Stomach (tissue), 9 donors: ENCODE measurements around the gene MFNG. TPM values are rescaled to one million over a fixed set of nuclear protein-coding genes. Genes with fewer than 3 reads are reported as not detected.

ENCODE experiments used
- DNase-seq, 2 donors: peaks; one replicate each; pipeline versions ENCODE4 v3.0.0 to v3.0.0-alpha.2; 2013 to 2019
- H3K27ac ChIP-seq, 5 donors: fragments of 200-600 bp in 4 of 5; sonication (generic) in 4 of 5; one replicate each; pipeline ENCODE4 v1.5.1; 2013 to 2019; ENCODE audit warnings: mild to moderate bottlenecking in 1 of 5, moderate library complexity in 1 of 5
- H3K27me3 ChIP-seq, 3 donors: fragments of 200-600 bp; sonication (generic); one replicate each; pipeline ENCODE4 v1.5.1; 2017 to 2019; ENCODE audit warnings: mixed run types in 1 of 3
- H3K36me3 ChIP-seq, 4 donors: fragments of 200-600 bp; sonication (generic); 1 replicate in 3 of 4; 2 replicates in 1 of 4; pipeline ENCODE4 v1.5.1; 2016 to 2019
- H3K4me1 ChIP-seq, 4 donors: fragments of 200-600 bp; sonication (generic); one replicate each; pipeline ENCODE4 v1.5.1; 2016 to 2019
- H3K4me3 ChIP-seq, 4 donors: fragments of 200-600 bp; sonication (generic) in 3 of 4; one replicate each; pipeline ENCODE4 v1.5.1; 2016 to 2019; ENCODE audit warnings: mild to moderate bottlenecking in 1 of 4
- H3K9me3 ChIP-seq, 4 donors: fragments of 200-600 bp; sonication (generic); one replicate each; pipeline ENCODE4 v1.5.1; 2016 to 2019
- CTCF ChIP-seq, 7 experiments: fragments of 450-650 bp in 4 of 7; fragments of 200-600 bp in 3 of 7; sonication (generic) in 3 of 7; IDR thresholded peaks; one replicate each; pipeline ENCODE4 v1.5.1; 2016 to 2019; ENCODE audit warnings: antibody characterized with exemption in 7 of 7, control low read depth in 2 of 7, mild to moderate bottlenecking in 1 of 7
- EP300 ChIP-seq: sonication (generic); formaldehyde crosslinking; IDR thresholded peaks from one replicate; pipeline ENCODE4 v1.6.1; 2017; ENCODE audit warnings: antibody characterized with exemption
- POLR2A ChIP-seq, 4 donors: fragments of 450-650 bp; IDR thresholded peaks; one replicate each; pipeline ENCODE4 v1.6.1; 2016; ENCODE audit warnings: antibody characterized with exemption in 4 of 4, control low read depth in 2 of 4, mild to moderate bottlenecking in 1 of 4, moderate library complexity in 1 of 4
- POLR2AphosphoS5 ChIP-seq, 3 donors: sonication (generic); formaldehyde crosslinking; IDR thresholded peaks; one replicate each; pipeline ENCODE4 v1.6.1; 2016; ENCODE audit warnings: antibody characterized with exemption in 3 of 3
- WGBS, 5 donors: extraction: QIAGEN DNeasy Blood & Tissue Kit in 3 of 5; methylation state at CpG; one replicate each; pipeline versions ENCODE4 v1.1.5 to v1.1.7; 2013 to 2018; 5-methylcytosine and 5-hydroxymethylcytosine counted together
- intact Hi-C: fragments of 100-400 bp; cut with DNase I; formaldehyde crosslinking; loops from one replicate; pipeline ENCODE4 v1.15.1; 2023; ENCODE audit warnings: low total_unique reads
- polyA plus RNA-seq, 3 donors: library from polyadenylated mRNA; stranded (reverse); fragments of 200-250 nt; gene quantifications; one replicate each; pipeline ENCODE4 v1.2.3, GENCODE V29; 2013
- total RNA-seq, 5 donors: library from RNA; depleted of rRNA; stranded (reverse); fragments of >200 nt; gene quantifications; one replicate each; pipeline versions ENCODE4 v1.1.0 to v1.2.3, GENCODE V29; 2014 to 2016
- donor health status: healthy with polysubstance abuse.
- donor health status: Bipolar disorder and iron deficiency.
- donor health status: healthy.

Gene MFNG
- total and polyA plus RNA-seq, 8 donors, result 1.7 to 86.4 (median 8.5) TPM

GRCh38 chr22:37504964-37505363 is 18.8 kb upstream of the MFNG start:
- no peak overlapping the region for H3K4me3 ChIP-seq
- H3K27me3 ChIP-seq, result peaks cover 0 to 21% (median 0%) of the 10 kb centered on the region in 3 donors
- no peak for DNase-seq
- H3K4me1 ChIP-seq, result peaks cover 48 to 69% (median 66%) of the 10 kb centered on the region in 4 donors
- H3K36me3 ChIP-seq, result peaks cover 5 to 27% (median 24%) of the 10 kb centered on the region in 4 donors
- H3K27ac ChIP-seq, result peak overlapping the region in 4 of 5 donors; percentile 85 to 95 (median 88)
- no peaks in the 10 kb centered on the region for H3K9me3 ChIP-seq
- 94 to 99% (median 97%) methylated on average over 4 of the region's 4 CpGs for WGBS, 5 donors
- intact Hi-C loops, result no loop called here
- TF ChIP-seq POLR2A (IDR thresholded peaks at IDR 0.05) (no peak), CTCF (IDR thresholded peaks at IDR 0.05) (no peak), EP300 (no peak), POLR2AphosphoS5 (IDR thresholded peaks at IDR 0.05) (no peak)

GRCh38 chr22:37503850-37504249 is 17.7 kb upstream of the MFNG start:
- peak; percentile 52 to 56 for DNase-seq
- Histone ChIP-seq H3K27me3 (peaks cover 0 to 32% (median 0%) of the 10 kb centered on the region in 3 donors), H3K4me1 (peaks cover 56 to 69% (median 66%) of the 10 kb centered on the region in 4 donors), H3K27ac (peak overlapping the region; percentile 85 to 95 (median 88)), H3K9me3 (no peaks in the 10 kb centered on the region), H3K36me3 (peaks cover 5 to 27% (median 24%) of the 10 kb centered on the region in 4 donors), H3K4me3 (no peak overlapping the region)
- no peak for TF ChIP-seq POLR2A (IDR thresholded peaks at IDR 0.05)
- peak in 2 of 3 donors; percentile 29 to 56 for TF ChIP-seq POLR2AphosphoS5 (IDR thresholded peaks at IDR 0.05)
- no peak for TF ChIP-seq CTCF (IDR thresholded peaks at IDR 0.05)
- no peak for TF ChIP-seq EP300
- WGBS, 5 donors, result 47 to 83% (median 53%) methylated on average over 6 to 11 of the region's 11 CpGs
- intact Hi-C loops, result no loop called here

- intact Hi-C loops, result no loop called here
- TF ChIP-seq POLR2AphosphoS5 (IDR thresholded peaks at IDR 0.05) (no peak), CTCF (IDR thresholded peaks at IDR 0.05) (no peak), EP300 (no peak), POLR2A (IDR thresholded peaks at IDR 0.05) (no peak)
- Histone ChIP-seq H3K4me1 (peaks cover 62 to 69% (median 66%) of the 10 kb centered on the region in 4 donors), H3K9me3 (no peaks in the 10 kb centered on the region), H3K27ac (peak overlapping the region; percentile 85 to 95 (median 88)), H3K36me3 (peaks cover 5 to 27% (median 23%) of the 10 kb centered on the region in 4 donors), H3K27me3 (peaks cover 0 to 32% (median 0%) of the 10 kb centered on the region in 3 donors), H3K4me3 (no peak overlapping the region)
- WGBS, 5 donors, result 70 to 88% (median 78%) methylated on average over 2 to 3 of the region's 3 CpGs
- no peak for DNase-seq
Measured at GRCh38 chr22:37503183-37503683, 17.0 kb upstream of the MFNG start.

- peak; percentile 90 to 93 for DNase-seq
- Histone ChIP-seq H3K4me3 (no peak overlapping the region), H3K27me3 (peaks cover 0 to 30% (median 0%) of the 10 kb centered on the region in 3 donors), H3K9me3 (no peaks in the 10 kb centered on the region), H3K36me3 (peaks cover 5 to 24% (median 19%) of the 10 kb centered on the region in 4 donors), H3K27ac (peak overlapping the region; percentile 85 to 95 (median 88)), H3K4me1 (peaks cover 61 to 73% (median 66%) of the 10 kb centered on the region in 4 donors)
- intact Hi-C loops, result no loop called here
- 40 to 57% (median 48%) methylated on average over 11 to 16 of the region's 16 CpGs for WGBS, 5 donors
- TF ChIP-seq POLR2AphosphoS5 (IDR thresholded peaks at IDR 0.05) (peak; percentile 12 to 82 (median 74)), EP300 (no peak), CTCF (IDR thresholded peaks at IDR 0.05) (no peak)
Measured at GRCh38 chr22:37502342-37503182, 16.4 kb upstream of the MFNG start.
